Transverse colon (tissue), 4 donors: ENCODE results near the gene MAPK1. TPM values are rescaled to one million over a fixed set of nuclear protein-coding genes. Genes with fewer than 3 reads are reported as not detected.
"Not testable (repeated sequence)": the region's sequence is repeated elsewhere in the genome, so short reads cannot be mapped to it uniquely, and the experiment has no call there.

Experiments
- DNase-seq: peaks from one replicate; pipeline ENCODE4 v3.0.0-alpha.2; 2019
- H3K27ac ChIP-seq, 4 donors: fragments of 200-600 bp; sonication (generic); 2 replicates each; pipeline ENCODE4 v1.5.1; 2016 to 2018; ENCODE audit warnings: inconsistent platforms in 4 of 4
- H3K27me3 ChIP-seq: fragments of 200-600 bp; sonication (generic); 2 replicates; pipeline ENCODE4 v1.5.1; 2017; ENCODE audit warnings: inconsistent platforms
- H3K36me3 ChIP-seq, 4 donors: fragments of 200-600 bp; sonication (generic); 2 replicates each; pipeline ENCODE4 v1.5.1; 2017 to 2019; ENCODE audit warnings: inconsistent platforms in 4 of 4
- H3K4me1 ChIP-seq, 4 donors: fragments of 200-600 bp; sonication (generic); 2 replicates each; pipeline ENCODE4 v1.5.1; 2017 to 2020; ENCODE audit warnings: inconsistent platforms in 4 of 4
- H3K4me3 ChIP-seq, 4 donors: fragments of 200-600 bp; sonication (generic); 1 replicate in 1 of 4; 2 replicates in 3 of 4; pipeline versions ENCODE4 v1.5.1 to v1.6.1; 2017 to 2019; ENCODE audit warnings: inconsistent platforms in 4 of 4
- H3K9me3 ChIP-seq, 2 donors: fragments of 200-600 bp; sonication (generic); 2 replicates each; pipeline ENCODE4 v1.5.1; 2017 to 2019; ENCODE audit warnings: inconsistent platforms in 2 of 2
- CTCF ChIP-seq, 5 experiments: fragments of 200-600 bp in 3 of 5; fragments of 450-650 bp in 2 of 5; sonication (generic) in 3 of 5; IDR thresholded peaks; 1 replicate in 2 of 5; 2 replicates in 3 of 5; pipeline ENCODE4 v1.5.1; 2016 to 2017; ENCODE audit warnings: antibody characterized with exemption in 5 of 5, inconsistent platforms in 3 of 5, mild to moderate bottlenecking in 2 of 5, moderate library complexity in 1 of 5
- EP300 ChIP-seq: sonication (generic); formaldehyde crosslinking; IDR thresholded peaks from one replicate; pipeline ENCODE4 v1.6.1; 2017; ENCODE audit warnings: antibody characterized with exemption, low read depth
- POLR2A ChIP-seq: fragments of 450-650 bp; IDR thresholded peaks from one replicate; pipeline ENCODE4 v1.6.1; 2016; ENCODE audit warnings: antibody characterized with exemption, mild to moderate bottlenecking, moderate library complexity
- POLR2AphosphoS5 ChIP-seq, 3 donors: sonication (generic); formaldehyde crosslinking; IDR thresholded peaks; one replicate each; pipeline ENCODE4 v1.6.1; 2016; ENCODE audit warnings: antibody characterized with exemption in 3 of 3
- WGBS, 2 donors: methylation state at CpG; one replicate each; pipeline ENCODE4 v1.1.5; 2018; ENCODE audit warnings: low coverage in 1 of 2; 5-methylcytosine and 5-hydroxymethylcytosine counted together
- in situ Hi-C, 4 donors: fragments of 200-750 bp; cut with MboI; loops; one replicate each; pipeline versions ENCODE4 v1.15.0 to v1.15.1; 2017; ENCODE audit warnings: low sequenced_read_pairs in 3 of 4, low pct_ligation_motif_present in 1 of 4, low pct_unique_long_range_greater_than_20kb in 1 of 4
- intact Hi-C: fragments of 100-400 bp; cut with DNase I; formaldehyde crosslinking; loops from one replicate; pipeline ENCODE4 v1.15.1; 2023; ENCODE audit warnings: low total_unique reads
- total RNA-seq, 4 donors: library from RNA; depleted of rRNA; stranded (reverse); fragments of >200 nt; gene quantifications; one replicate each; pipeline ENCODE4 v1.1.0, GENCODE V29; 2016

The MAPK1 gene
- total RNA-seq, 4 donors from 2014 or later: 37.1 to 303 (median 57.0) TPM

DNA sequence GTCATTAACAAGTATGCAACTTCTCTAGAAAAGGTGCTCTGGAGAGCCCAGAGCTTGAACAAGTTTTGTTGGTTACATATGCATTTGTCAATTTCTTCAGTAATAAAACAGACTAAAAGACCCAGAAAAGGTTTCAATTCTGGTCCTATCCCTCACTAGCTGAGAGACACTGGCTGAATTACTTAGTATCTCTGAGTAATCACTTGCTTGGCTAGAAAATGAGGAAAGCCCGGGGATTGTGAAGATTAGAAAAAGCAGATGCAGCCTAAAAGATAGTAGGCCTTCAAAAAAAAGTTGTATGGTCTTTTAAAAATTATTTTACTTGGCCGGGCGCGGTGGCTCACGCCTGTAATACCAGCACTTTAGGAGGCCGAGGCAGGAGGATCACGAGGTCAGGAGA lies 41.2 kb downstream of the MAPK1 start:
- H3K36me3 ChIP-seq: no peaks in the 10 kb centered on the region
- WGBS, 2 donors: 95 to 96% methylated on average over 7 of the region's 7 CpGs
- H3K27ac ChIP-seq: no peak overlapping the region
- in situ Hi-C loops: no loop called here
- H3K4me3 ChIP-seq: no peak overlapping the region
- H3K27me3 ChIP-seq: no peaks in the 10 kb centered on the region
- no peak for DNase-seq
- H3K4me1 ChIP-seq: peaks cover 0 to 36% (median 7%) of the 10 kb centered on the region in 4 donors
- intact Hi-C loops: no loop called here
- no peak for TF ChIP-seq POLR2A
- H3K9me3 ChIP-seq: no peaks in the 10 kb centered on the region

DNA sequence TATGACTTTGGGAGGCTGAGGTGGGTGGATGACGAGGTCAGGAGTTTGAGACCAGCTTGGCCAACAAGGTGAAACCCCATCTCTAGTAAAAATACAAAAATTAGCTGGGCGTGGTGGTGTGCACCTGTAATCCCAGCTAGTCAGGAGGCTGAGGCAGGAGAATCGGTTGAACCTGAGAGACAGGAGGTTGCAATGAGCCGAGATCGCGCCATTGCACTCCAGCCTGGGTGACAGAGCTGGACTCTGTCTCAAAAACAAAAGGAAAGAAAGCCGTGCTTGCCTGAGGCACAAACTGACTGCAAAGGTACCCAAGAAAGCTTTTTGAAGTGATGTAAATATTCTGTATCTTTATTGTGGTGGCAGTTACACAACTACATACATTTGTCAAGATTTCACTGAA lies 42.5 kb downstream of the MAPK1 start:
- H3K9me3 ChIP-seq, intact Hi-C loops, in situ Hi-C loops, DNase-seq, H3K27me3 ChIP-seq, H3K4me3 ChIP-seq, H3K27ac ChIP-seq, H3K36me3 ChIP-seq: not testable (repeated sequence)
- H3K4me1 ChIP-seq: peaks cover 0 to 38% (median 7%) of the 10 kb centered on the region in 4 donors
- WGBS, 2 donors: 93 to 96% methylated on average over 6 to 7 of the region's 7 CpGs

DNA sequence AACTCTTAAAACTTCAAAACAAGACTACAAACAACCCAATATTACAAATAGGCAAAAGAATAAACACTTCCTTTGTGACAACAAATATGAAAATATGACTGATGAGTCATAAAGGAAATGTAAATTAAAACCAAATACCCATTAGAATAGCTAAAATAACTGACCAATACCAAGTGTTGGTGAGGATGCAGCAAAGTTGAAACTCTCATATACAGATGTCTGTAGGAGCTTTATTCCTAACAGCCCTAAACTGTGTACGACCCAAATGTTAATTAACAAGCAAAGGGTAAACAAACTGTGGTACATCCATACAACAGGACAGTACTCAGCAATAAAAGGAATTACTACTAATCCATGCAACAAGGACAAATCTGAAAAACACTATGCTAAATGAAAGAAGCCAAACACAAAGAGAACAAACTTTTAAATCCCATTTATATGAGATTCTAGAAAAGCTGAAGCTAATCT lies 43.0 kb downstream of the MAPK1 start:
- DNase-seq: no peak
- Histone ChIP-seq H3K4me1 (peaks cover 0 to 38% (median 7%) of the 10 kb centered on the region in 4 donors), H3K27me3 (no peaks in the 10 kb centered on the region), H3K27ac (no peak overlapping the region), H3K4me3 (no peak overlapping the region), H3K36me3 (no peaks in the 10 kb centered on the region), H3K9me3 (no peaks in the 10 kb centered on the region)
- intact Hi-C loops: no loop called here
- WGBS, 2 donors: 48 to 73% methylated on average over 1 of the region's 1 CpG
- in situ Hi-C loops: no loop called here
- TF ChIP-seq POLR2AphosphoS5 (IDR thresholded peaks at IDR 0.05) (no peak), CTCF (IDR thresholded peaks at IDR 0.05) (no peak), EP300 (no peak), POLR2A (no peak)

DNA sequence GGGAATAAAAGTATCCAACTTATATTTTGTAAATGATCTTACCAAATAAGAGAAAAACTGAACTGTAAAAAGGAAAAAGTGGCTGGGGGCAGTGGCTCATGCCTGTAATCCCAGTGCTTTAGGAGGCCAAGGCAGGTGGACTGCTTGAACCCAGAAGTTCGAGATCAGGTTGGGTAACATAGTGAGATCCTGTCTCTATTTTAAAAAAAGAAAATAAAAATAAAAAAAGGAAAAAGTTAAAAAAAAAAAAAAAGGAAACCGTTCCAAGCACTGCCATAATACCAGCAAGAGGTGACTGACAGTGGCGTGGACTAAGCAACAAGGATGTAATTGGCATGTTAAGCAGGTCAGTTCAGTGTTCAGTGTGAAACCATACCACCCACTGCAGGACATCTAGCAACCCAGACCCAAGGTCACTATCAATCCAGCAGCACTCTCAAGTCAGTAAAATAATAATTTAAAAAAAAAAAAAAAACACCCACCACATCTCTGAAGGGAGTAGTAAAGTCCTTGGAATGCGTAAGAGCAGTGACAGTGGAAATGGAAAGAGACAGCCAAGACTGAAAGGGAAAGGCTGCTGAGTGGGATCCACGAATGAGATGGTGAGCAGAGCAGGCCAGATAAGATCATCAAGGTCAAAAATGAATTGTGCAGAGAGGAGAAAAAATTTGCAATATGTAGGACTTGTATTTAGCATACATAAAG lies 43.6 kb downstream of the MAPK1 start:
- Histone ChIP-seq H3K4me3 (no peak overlapping the region), H3K4me1 (peaks cover 0 to 42% (median 7%) of the 10 kb centered on the region in 4 donors), H3K36me3 (no peaks in the 10 kb centered on the region), H3K9me3 (no peaks in the 10 kb centered on the region), H3K27me3 (no peaks in the 10 kb centered on the region), H3K27ac (no peak overlapping the region)
- in situ Hi-C loops: no loop called here
- intact Hi-C loops: no loop called here
- DNase-seq: no peak
- TF ChIP-seq POLR2AphosphoS5 (IDR thresholded peaks at IDR 0.05) (no peak), POLR2A (no peak), EP300 (no peak), CTCF (IDR thresholded peaks at IDR 0.05) (no peak)
- WGBS, 2 donors: 73 to 82% methylated on average over 5 of the region's 5 CpGs

DNA sequence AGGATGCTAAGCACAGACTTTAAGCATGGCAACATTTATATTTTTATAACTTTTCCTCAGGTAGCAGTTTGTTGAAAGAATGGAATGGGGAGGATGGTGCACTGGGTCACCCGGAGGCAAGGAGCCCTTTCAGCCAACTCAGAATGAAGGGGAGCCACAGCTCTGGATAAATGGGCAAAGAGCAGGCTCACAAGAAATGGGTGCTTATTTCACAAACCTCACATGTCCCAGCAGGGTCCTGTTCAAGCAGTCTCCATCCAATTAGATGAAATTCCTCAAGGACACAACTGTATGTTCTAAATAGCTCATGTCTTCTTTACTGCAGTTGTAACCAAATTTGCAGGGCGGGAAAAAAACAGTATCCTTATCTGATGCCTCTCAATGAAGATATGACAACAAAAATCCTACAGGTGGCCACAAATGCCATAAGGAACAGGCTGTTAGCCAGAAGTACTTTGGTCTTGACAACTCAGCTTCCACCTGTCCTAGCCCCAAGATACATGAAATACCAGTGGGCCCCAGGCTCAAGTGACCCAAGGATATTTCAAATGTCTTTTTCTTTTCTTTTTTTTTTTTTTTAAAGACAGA lies 48.2 kb downstream of the MAPK1 start:
- Histone ChIP-seq H3K36me3 (no peaks in the 10 kb centered on the region), H3K9me3 (no peaks in the 10 kb centered on the region), H3K27ac (peak overlapping the region in 1 of 4 donors; percentile 70), H3K4me1 (peaks cover 13 to 67% (median 24%) of the 10 kb centered on the region in 4 donors), H3K27me3 (no peaks in the 10 kb centered on the region), H3K4me3 (no peak overlapping the region)
- in situ Hi-C loops (no loop called here), intact Hi-C loops (no loop called here)
- no peak for DNase-seq
- no peak for TF ChIP-seq EP300
- no peak for TF ChIP-seq CTCF (IDR thresholded peaks at IDR 0.05)
- no peak for TF ChIP-seq POLR2A
- TF ChIP-seq POLR2AphosphoS5 (IDR thresholded peaks at IDR 0.05): no peak
- WGBS, 2 donors: 20 to 79% methylated on average over 1 to 2 of the region's 2 CpGs
